Testis (tissue), 2 donors: ENCODE data around the gene CSNK1G2.

Experiments used
- CTCF ChIP-seq, 3 experiments: fragments of 450-650 bp in 2 of 3; fragments of 200-600 bp in 1 of 3; sonication (generic) in 1 of 3; IDR thresholded peaks; one replicate each; pipeline ENCODE4 v1.5.1; 2016 to 2019; ENCODE audit warnings: antibody characterized with exemption in 3 of 3, mild to moderate bottlenecking in 2 of 3, moderate library complexity in 1 of 3
- POLR2A ChIP-seq: fragments of 450-650 bp; IDR thresholded peaks from one replicate; pipeline ENCODE4 v1.6.1; 2017; ENCODE audit warnings: antibody characterized with exemption, mild to moderate bottlenecking, moderate library complexity

GRCh38 chr19:1933942-1934341, 7.0 kb upstream of the CSNK1G2 start:
- no peak for TF ChIP-seq POLR2A
- no peak for TF ChIP-seq CTCF (IDR thresholded peaks at IDR 0.05)
